SK-N-MC (cell line): ENCODE results near the gene TSPAN7.

ENCODE experiments used
- DNase-seq: peaks from one replicate; pipeline ENCODE4 v3.0.0-alpha.2; 2011; ENCODE audit warnings: low read depth, low spot score
- H3K27ac ChIP-seq: fragments of 200-600 bp; sonication (generic); 2 replicates; pipeline ENCODE4 v1.5.1; 2016; ENCODE audit warnings: mixed run types
- H3K36me3 ChIP-seq: fragments of 200-600 bp; sonication (generic); 2 replicates; pipeline ENCODE4 v1.6.1; 2017; ENCODE audit warnings: antibody characterized with exemption, low read length, mixed read lengths; ENCODE audit not compliant: insufficient read depth
- H3K4me3 ChIP-seq: fragments of 200-600 bp; sonication (generic); 2 replicates; pipeline ENCODE4 v1.5.1; 2016
- H3K9ac ChIP-seq: fragments of 200-600 bp; sonication (generic); 2 replicates; pipeline ENCODE4 v1.8.0; 2017; ENCODE audit warnings: mixed run types, mixed read lengths; ENCODE audit not compliant: insufficient read length
- H3K9me3 ChIP-seq: fragments of 200-600 bp; sonication (generic); 2 replicates; pipeline ENCODE4 v1.6.1; 2017; ENCODE audit warnings: low read depth, mild to moderate bottlenecking, antibody characterized with exemption, low read length, moderate library complexity, mixed read lengths
- EZH2 ChIP-seq: fragments of 200-600 bp; sonication (generic); IDR thresholded peaks from one replicate; pipeline ENCODE4 v1.6.1; 2017; ENCODE audit warnings: antibody characterized with exemption
- FOXP2 ChIP-seq: optimal IDR thresholded peaks from 2 replicates; pipeline ENCODE3; 2011; ENCODE audit warnings: mild to moderate bottlenecking, moderate library complexity; ENCODE audit not compliant: insufficient read depth; ENCODE audit errors: extremely low read length, control extremely low read depth
- POLR2AphosphoS5 ChIP-seq: IDR thresholded peaks from 2 replicates; pipeline ENCODE4 v1.6.1; 2012; ENCODE audit warnings: mild to moderate bottlenecking, low read depth, low read length, borderline replicate concordance

TSPAN7 gene

GRCh38 chrX:38704146-38704882, 143.0 kb downstream of the TSPAN7 start:
- Histone ChIP-seq H3K36me3 (no peaks in the 10 kb centered on the region), H3K9me3 (no peaks in the 10 kb centered on the region), H3K4me3 (no peak overlapping the region), H3K9ac (no peak overlapping the region), H3K27ac (no peak overlapping the region)
- no peak for DNase-seq
- TF ChIP-seq EZH2 (no peak), POLR2AphosphoS5 (no peak), FOXP2 (no peak)

GRCh38 chrX:38717871-38718270, 156.5 kb downstream of the TSPAN7 start:
- H3K27ac ChIP-seq: no peak overlapping the region
- H3K4me3 ChIP-seq: no peak overlapping the region
- TF ChIP-seq EZH2: no peak
- no peak for TF ChIP-seq POLR2AphosphoS5
- TF ChIP-seq FOXP2: no peak
- no peak overlapping the region for H3K9ac ChIP-seq
- no peaks in the 10 kb centered on the region for H3K9me3 ChIP-seq
- DNase-seq: no peak
- no peaks in the 10 kb centered on the region for H3K36me3 ChIP-seq

- Histone ChIP-seq H3K4me3 (no peak overlapping the region), H3K36me3 (no peaks in the 10 kb centered on the region), H3K9me3 (no peaks in the 10 kb centered on the region), H3K9ac (no peak overlapping the region), H3K27ac (no peak overlapping the region)
- TF ChIP-seq FOXP2: no peak
- no peak for TF ChIP-seq POLR2AphosphoS5
- TF ChIP-seq EZH2: no peak
- no peak for DNase-seq
These were observed 157.0 kb downstream of the TSPAN7 start for GRCh38 chrX:38718311-38718710.

GRCh38 chrX:38726612-38727011, 165.3 kb downstream of the TSPAN7 start:
- DNase-seq: peak; percentile 30
- H3K27ac ChIP-seq: peak overlapping the region; percentile 31; the same call in 1 of the 2 replicates
- H3K9ac ChIP-seq: no peak overlapping the region
- H3K4me3 ChIP-seq: no peak overlapping the region
- no peaks in the 10 kb centered on the region for H3K9me3 ChIP-seq
- TF ChIP-seq FOXP2 (no peak), POLR2AphosphoS5 (no peak), EZH2 (no peak)
- H3K36me3 ChIP-seq: no peaks in the 10 kb centered on the region

GRCh38 chrX:38727668-38728067, 166.3 kb downstream of the TSPAN7 start:
- DNase-seq: no peak
- H3K9ac ChIP-seq: no peak overlapping the region
- H3K36me3 ChIP-seq: no peaks in the 10 kb centered on the region
- no peak overlapping the region for H3K4me3 ChIP-seq
- no peaks in the 10 kb centered on the region for H3K9me3 ChIP-seq
- no peak overlapping the region for H3K27ac ChIP-seq
- TF ChIP-seq FOXP2 (no peak), POLR2AphosphoS5 (no peak), EZH2 (no peak)

- no peak overlapping the region for H3K9ac ChIP-seq
- no peaks in the 10 kb centered on the region for H3K9me3 ChIP-seq
- no peak overlapping the region for H3K4me3 ChIP-seq
- no peaks in the 10 kb centered on the region for H3K36me3 ChIP-seq
- no peak for TF ChIP-seq POLR2AphosphoS5
- no peak for TF ChIP-seq EZH2
- no peak overlapping the region for H3K27ac ChIP-seq
- DNase-seq: no peak
These were observed 171.5 kb downstream of the TSPAN7 start for GRCh38 chrX:38732866-38733265.
